GM06990 (cell line): ENCODE measurements around the gene PRRT1B.

ENCODE experiments used
- DNase-seq: peaks from one replicate; pipeline ENCODE4 v3.0.0-alpha.2; 2011; ENCODE audit not compliant: insufficient read length; ENCODE audit errors: extremely low read depth
- H3K27me3 ChIP-seq: replicated peaks from 2 replicates; pipeline ENCODE4 v1.6.0; 2011; ENCODE audit warnings: low read length; ENCODE audit not compliant: control insufficient read depth, insufficient read depth
- H3K36me3 ChIP-seq: 2 replicates; pipeline ENCODE4 v1.5.1; 2011; ENCODE audit warnings: low read length; ENCODE audit not compliant: control insufficient read depth, insufficient read depth
- H3K4me3 ChIP-seq: replicated peaks from 2 replicates; pipeline ENCODE4 v1.5.1; 2011; ENCODE audit warnings: low read depth, mild to moderate bottlenecking, control low read depth, low read length
- CTCF ChIP-seq: IDR thresholded peaks from 2 replicates; pipeline ENCODE4 v1.5.1; 2011; ENCODE audit warnings: low read length, control low read depth, mild to moderate bottlenecking, inconsistent platforms; ENCODE audit not compliant: insufficient read depth, poor library complexity, severe bottlenecking

Gene PRRT1B

GRCh38 chr9:131574730-131575640 lies 29.7 kb downstream of the PRRT1B start:
- peaks cover 54% of the 10 kb centered on the region for H3K36me3 ChIP-seq
- no peak for TF ChIP-seq CTCF
- DNase-seq, result no peak

GRCh38 chr9:131575946-131576853 lies 30.9 kb downstream of the PRRT1B start:
- no peak for DNase-seq
- TF ChIP-seq CTCF, result no peak
- H3K4me3 ChIP-seq, result no peak overlapping the region
- H3K36me3 ChIP-seq, result peaks cover 57% of the 10 kb centered on the region
- H3K27me3 ChIP-seq, result no peaks in the 10 kb centered on the region

More at GRCh38 chr9:131574730-131575640, 29.7 kb downstream of the PRRT1B start:
- Histone ChIP-seq H3K4me3 (no peak overlapping the region), H3K27me3 (no peaks in the 10 kb centered on the region)

- H3K4me3 ChIP-seq, result no peak overlapping the region
- H3K36me3 ChIP-seq, result peaks cover 57% of the 10 kb centered on the region
- H3K27me3 ChIP-seq, result no peaks in the 10 kb centered on the region
- TF ChIP-seq CTCF, result no peak
- no peak for DNase-seq
Measured at GRCh38 chr9:131577005-131578000, 32.0 kb downstream of the PRRT1B start.

GRCh38 chr9:131578021-131578420 lies 32.7 kb downstream of the PRRT1B start:
- H3K27me3 ChIP-seq, result no peaks in the 10 kb centered on the region
- peaks cover 64% of the 10 kb centered on the region for H3K36me3 ChIP-seq
- no peak for DNase-seq
- no peak overlapping the region for H3K4me3 ChIP-seq
- TF ChIP-seq CTCF, result no peak
